ENCODE measurements around the gene GNB1L. TPM values are rescaled to one million over a fixed set of nuclear protein-coding genes. Genes with fewer than 3 reads are reported as not detected.
"Not testable (repeated sequence)": the region's sequence is repeated elsewhere in the genome, so short reads cannot be mapped to it uniquely, and the experiment has no call there.

The GNB1L gene
- total RNA-seq, 1 donor from 2014 or later = 5.5 TPM

- DNase-seq (ENCODE audit: low read depth in 2 of 2) = peak in 1 of 2 donors; percentile 71
These were observed 36.0 kb upstream of the GNB1L start for GRCh38 chr22:19890502-19891316.

- peak in 1 of 2 donors; percentile 74 for DNase-seq (ENCODE audit: low read depth in 2 of 2)
These were observed 35.3 kb upstream of the GNB1L start for GRCh38 chr22:19889951-19890350.

GRCh38 chr22:19888131-19888746 is 33.6 kb upstream of the GNB1L start:
- DNase-seq (ENCODE audit: low read depth in 2 of 2) = no peak

- no peak for DNase-seq (ENCODE audit: low read depth in 2 of 2)
These were observed 32.7 kb upstream of the GNB1L start for GRCh38 chr22:19887256-19887985.

GRCh38 chr22:19886605-19887255 is 32.1 kb upstream of the GNB1L start:
- DNase-seq (ENCODE audit: low read depth in 2 of 2) = peak in 1 of 2 donors; percentile 61

- DNase-seq (ENCODE audit: low read depth in 2 of 2) = no peak
These were observed 31.3 kb upstream of the GNB1L start for GRCh38 chr22:19885841-19886592.

GRCh38 chr22:19884954-19885751 is 30.5 kb upstream of the GNB1L start:
- no peak for DNase-seq (ENCODE audit: low read depth in 2 of 2)

- no peak for DNase-seq (ENCODE audit: low read depth in 2 of 2)
These were observed 29.7 kb upstream of the GNB1L start for GRCh38 chr22:19884161-19884953.

GRCh38 chr22:19883446-19883845 is 28.8 kb upstream of the GNB1L start:
- not testable (repeated sequence) for DNase-seq (ENCODE audit: low read depth in 2 of 2)

- DNase-seq (ENCODE audit: low read depth in 2 of 2) = no peak
These were observed 28.0 kb upstream of the GNB1L start for GRCh38 chr22:19882446-19883381.

- peak; percentile 94 to 97 for DNase-seq (ENCODE audit: low read depth in 2 of 2)
These were observed 26.3 kb upstream of the GNB1L start for GRCh38 chr22:19880786-19881569.

- DNase-seq (ENCODE audit: low read depth in 2 of 2) = peak in 1 of 2 donors; percentile 40
These were observed 25.5 kb upstream of the GNB1L start for GRCh38 chr22:19879992-19880785.

- no peak for DNase-seq (ENCODE audit: low read depth in 2 of 2)
These were observed 24.9 kb upstream of the GNB1L start for GRCh38 chr22:19879643-19879991.

- DNase-seq (ENCODE audit: low read depth in 2 of 2) = no peak
These were observed 24.5 kb upstream of the GNB1L start for GRCh38 chr22:19879246-19879570.

GRCh38 chr22:19878461-19879245 is 24.0 kb upstream of the GNB1L start:
- DNase-seq (ENCODE audit: low read depth in 2 of 2) = peak in 1 of 2 donors; percentile 44
